Osteocyte (in vitro differentiated cells): ENCODE measurements around the gene LRRC4C. TPM values are rescaled to one million over a fixed set of nuclear protein-coding genes. Genes with fewer than 3 reads are reported as not detected.

ENCODE experiments used
- DNase-seq: peaks from one replicate; pipeline ENCODE4 v3.0.0; 2021; ENCODE audit warnings: mixed read lengths; ENCODE audit not compliant: unreplicated experiment; ENCODE audit errors: extremely low spot score
- H3K27ac Mint-ChIP-seq: one replicate; pipeline ENCODE4 v1.8.0; 2021; ENCODE audit warnings: mild to moderate bottlenecking, mixed read lengths; ENCODE audit not compliant: unreplicated experiment
- H3K27me3 Mint-ChIP-seq: one replicate; pipeline ENCODE4 v1.8.0; 2021; ENCODE audit warnings: mixed read lengths; ENCODE audit not compliant: unreplicated experiment
- H3K36me3 Mint-ChIP-seq: one replicate; pipeline ENCODE4 v1.8.0; 2021; ENCODE audit warnings: mixed read lengths; ENCODE audit not compliant: unreplicated experiment
- H3K4me1 Mint-ChIP-seq: one replicate; pipeline ENCODE4 v1.8.0; 2021; ENCODE audit warnings: mixed read lengths; ENCODE audit not compliant: unreplicated experiment
- H3K4me3 Mint-ChIP-seq: one replicate; pipeline ENCODE4 v1.8.0; 2021; ENCODE audit warnings: mild to moderate bottlenecking, moderate library complexity, mixed read lengths; ENCODE audit not compliant: unreplicated experiment
- H3K9me3 Mint-ChIP-seq: one replicate; pipeline ENCODE4 v1.8.0; 2021; ENCODE audit warnings: mixed read lengths; ENCODE audit not compliant: unreplicated experiment
- total RNA-seq: library from RNA; stranded (reverse); gene quantifications from 2 replicates; pipeline ENCODE4 v1.2.1, GENCODE V29; 2021
- TF ChIP-seq, protein P1 (sequence below): fragments of 200-600 bp; sonication (generic); IDR thresholded peaks from 2 replicates; pipeline ENCODE4 v1.5.0; 2021; ENCODE audit warnings: antibody characterized with exemption, mild to moderate bottlenecking, moderate library complexity

Gene LRRC4C
- total RNA-seq, 1 donor from 2014 or later: 0.16 TPM

- Mint-ChIP-seq H3K27ac (no peak overlapping the region), H3K27me3 (no peaks in the 10 kb centered on the region)
- TF ChIP-seq, protein P1, sequence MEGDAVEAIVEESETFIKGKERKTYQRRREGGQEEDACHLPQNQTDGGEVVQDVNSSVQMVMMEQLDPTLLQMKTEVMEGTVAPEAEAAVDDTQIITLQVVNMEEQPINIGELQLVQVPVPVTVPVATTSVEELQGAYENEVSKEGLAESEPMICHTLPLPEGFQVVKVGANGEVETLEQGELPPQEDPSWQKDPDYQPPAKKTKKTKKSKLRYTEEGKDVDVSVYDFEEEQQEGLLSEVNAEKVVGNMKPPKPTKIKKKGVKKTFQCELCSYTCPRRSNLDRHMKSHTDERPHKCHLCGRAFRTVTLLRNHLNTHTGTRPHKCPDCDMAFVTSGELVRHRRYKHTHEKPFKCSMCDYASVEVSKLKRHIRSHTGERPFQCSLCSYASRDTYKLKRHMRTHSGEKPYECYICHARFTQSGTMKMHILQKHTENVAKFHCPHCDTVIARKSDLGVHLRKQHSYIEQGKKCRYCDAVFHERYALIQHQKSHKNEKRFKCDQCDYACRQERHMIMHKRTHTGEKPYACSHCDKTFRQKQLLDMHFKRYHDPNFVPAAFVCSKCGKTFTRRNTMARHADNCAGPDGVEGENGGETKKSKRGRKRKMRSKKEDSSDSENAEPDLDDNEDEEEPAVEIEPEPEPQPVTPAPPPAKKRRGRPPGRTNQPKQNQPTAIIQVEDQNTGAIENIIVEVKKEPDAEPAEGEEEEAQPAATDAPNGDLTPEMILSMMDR: no peak
Observed at GRCh38 chr11:41133023-41133422, 326.4 kb downstream of the LRRC4C start.

DNA sequence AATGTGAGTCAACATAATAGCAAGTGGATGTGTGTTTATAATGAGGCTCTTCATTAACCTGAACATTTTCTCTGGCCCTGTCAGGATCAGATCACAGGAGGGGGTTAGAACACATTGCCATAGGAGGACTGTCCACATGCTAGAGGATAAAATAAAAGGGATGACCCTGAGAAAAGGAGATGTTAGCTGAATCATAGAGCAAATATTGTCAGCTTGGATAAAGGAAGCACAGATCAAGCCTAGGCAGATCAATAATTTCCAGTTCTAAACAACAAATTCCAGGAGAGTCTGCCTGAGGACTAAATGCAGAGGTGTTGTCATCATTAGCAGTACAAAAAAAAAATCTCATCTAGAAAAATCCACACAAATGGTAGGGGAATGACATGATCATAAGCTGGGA lies 337.9 kb downstream of the LRRC4C start:
- Mint-ChIP-seq H3K27me3 (no peaks in the 10 kb centered on the region), H3K9me3 (peaks cover 14% of the 10 kb centered on the region), H3K4me3 (no peak overlapping the region), H3K27ac (no peak overlapping the region), H3K36me3 (no peaks in the 10 kb centered on the region), H3K4me1 (no peaks in the 10 kb centered on the region)
- DNase-seq: no peak
- TF ChIP-seq, protein P1: no peak

More at GRCh38 chr11:41133023-41133422, 326.4 kb downstream of the LRRC4C start:
- Mint-ChIP-seq H3K4me3 (no peak overlapping the region), H3K4me1 (no peaks in the 10 kb centered on the region), H3K9me3 (peaks cover 4% of the 10 kb centered on the region), H3K36me3 (no peaks in the 10 kb centered on the region)
- DNase-seq: no peak

DNA sequence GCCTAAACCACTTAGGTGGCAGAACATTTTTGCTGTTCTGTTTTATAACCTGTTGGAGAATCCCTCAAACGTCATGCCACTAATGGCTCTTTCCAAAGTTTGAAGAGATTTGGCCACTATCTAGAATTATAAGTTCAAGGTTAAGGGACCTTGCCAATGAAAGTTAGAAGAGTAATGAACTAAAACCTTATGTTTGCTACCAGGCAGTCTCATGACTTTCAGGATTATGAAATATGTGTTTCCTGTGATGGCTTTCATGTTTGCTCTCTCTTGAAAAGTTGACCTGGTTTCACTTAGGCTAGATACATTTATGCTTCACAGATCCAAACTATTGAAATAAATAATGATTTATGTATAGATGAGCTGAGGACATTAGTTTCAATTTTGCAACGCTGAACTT lies 340.0 kb downstream of the LRRC4C start:
- TF ChIP-seq, protein P1: no peak
- H3K36me3 Mint-ChIP-seq: no peaks in the 10 kb centered on the region
- H3K4me3 Mint-ChIP-seq: no peak overlapping the region
- H3K4me1 Mint-ChIP-seq: no peaks in the 10 kb centered on the region
- H3K27me3 Mint-ChIP-seq: no peaks in the 10 kb centered on the region
- peaks cover 14% of the 10 kb centered on the region for H3K9me3 Mint-ChIP-seq
- DNase-seq: no peak
- no peak overlapping the region for H3K27ac Mint-ChIP-seq

DNA sequence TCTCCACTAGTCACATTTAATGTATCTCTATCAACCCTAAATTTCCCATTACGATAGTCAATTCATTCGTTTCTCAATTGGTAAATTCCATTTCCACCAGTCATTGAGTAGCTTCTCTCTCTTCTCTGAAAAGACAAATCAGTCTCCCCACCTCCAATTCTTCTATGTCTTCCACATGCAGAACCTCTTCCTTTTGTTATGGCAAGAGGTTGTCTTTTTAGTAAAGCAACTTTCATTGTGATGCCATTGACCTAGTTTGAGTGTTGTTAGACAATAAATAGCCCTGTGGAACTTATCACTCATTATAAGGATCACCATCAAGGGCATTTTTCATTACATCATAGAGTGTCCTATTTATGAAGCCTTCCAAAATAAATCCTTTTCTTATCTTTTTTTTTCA lies 340.9 kb downstream of the LRRC4C start:
- TF ChIP-seq, protein P1: no peak
- H3K36me3 Mint-ChIP-seq: no peaks in the 10 kb centered on the region
- H3K4me1 Mint-ChIP-seq: no peaks in the 10 kb centered on the region
- no peak overlapping the region for H3K4me3 Mint-ChIP-seq
- no peak for DNase-seq
- peaks cover 14% of the 10 kb centered on the region for H3K9me3 Mint-ChIP-seq
- H3K27me3 Mint-ChIP-seq: no peaks in the 10 kb centered on the region
- no peak overlapping the region for H3K27ac Mint-ChIP-seq

- no peaks in the 10 kb centered on the region for H3K4me1 Mint-ChIP-seq
- no peaks in the 10 kb centered on the region for H3K27me3 Mint-ChIP-seq
- DNase-seq: no peak
- no peaks in the 10 kb centered on the region for H3K36me3 Mint-ChIP-seq
- TF ChIP-seq, protein P1: no peak
- peaks cover 14% of the 10 kb centered on the region for H3K9me3 Mint-ChIP-seq
- H3K4me3 Mint-ChIP-seq: no peak overlapping the region
- no peak overlapping the region for H3K27ac Mint-ChIP-seq
Observed at GRCh38 chr11:41116970-41117369, 342.5 kb downstream of the LRRC4C start.
